Left ventricle myocardium inferior (tissue), 1 donor: ENCODE results near the gene ICAM4. TPM values are rescaled to one million over a fixed set of nuclear protein-coding genes. Genes with fewer than 3 reads are reported as not detected.

Experiments used
- DNase-seq: peaks from one replicate; pipeline ENCODE4 v3.0.0-alpha.2; 2020
- H3K27ac ChIP-seq: fragments of 200-600 bp; replicated peaks from 2 replicates; pipeline ENCODE4 v1.8.0; 2021
- H3K27me3 ChIP-seq: fragments of 200-600 bp; 2 replicates; pipeline ENCODE4 v1.8.0; 2021; ENCODE audit warnings: low read depth
- H3K36me3 ChIP-seq: fragments of 200-600 bp; 2 replicates; pipeline ENCODE4 v1.8.0; 2021
- H3K4me1 ChIP-seq: fragments of 200-600 bp; 2 replicates; pipeline ENCODE4 v1.8.0; 2021
- H3K4me3 ChIP-seq: fragments of 200-600 bp; 2 replicates; pipeline ENCODE4 v1.8.0; 2021; ENCODE audit warnings: mild to moderate bottlenecking, moderate library complexity
- H3K9me3 ChIP-seq: fragments of 200-600 bp; replicated peaks from 2 replicates; pipeline ENCODE4 v1.8.0; 2021
- intact Hi-C: fragments of 100-400 bp; cut with micrococcal nuclease; formaldehyde crosslinking; loops from one replicate; pipeline ENCODE4 v1.11.0; 2022
- total RNA-seq: library from RNA; stranded (reverse); fragmentation: NEBNext Ultra II Directional; extraction: Animal tissue kit (Norgen Biotek cat#: 25700); gene quantifications from one replicate; pipeline ENCODE4 v1.2.1, GENCODE V29; 2021
- TF ChIP-seq, protein P1 (sequence below): fragments of 200-600 bp; IDR thresholded peaks from 2 replicates; pipeline ENCODE4 v1.8.0; 2021; ENCODE audit warnings: antibody characterized with exemption, mild to moderate bottlenecking, borderline replicate concordance
- donor health status: DM: no; HTN: yes; CAD: no; lungs with severe emphysema.

Gene ICAM4
- total RNA-seq, 1 donor from 2014 or later = 0.36 TPM

DNA sequence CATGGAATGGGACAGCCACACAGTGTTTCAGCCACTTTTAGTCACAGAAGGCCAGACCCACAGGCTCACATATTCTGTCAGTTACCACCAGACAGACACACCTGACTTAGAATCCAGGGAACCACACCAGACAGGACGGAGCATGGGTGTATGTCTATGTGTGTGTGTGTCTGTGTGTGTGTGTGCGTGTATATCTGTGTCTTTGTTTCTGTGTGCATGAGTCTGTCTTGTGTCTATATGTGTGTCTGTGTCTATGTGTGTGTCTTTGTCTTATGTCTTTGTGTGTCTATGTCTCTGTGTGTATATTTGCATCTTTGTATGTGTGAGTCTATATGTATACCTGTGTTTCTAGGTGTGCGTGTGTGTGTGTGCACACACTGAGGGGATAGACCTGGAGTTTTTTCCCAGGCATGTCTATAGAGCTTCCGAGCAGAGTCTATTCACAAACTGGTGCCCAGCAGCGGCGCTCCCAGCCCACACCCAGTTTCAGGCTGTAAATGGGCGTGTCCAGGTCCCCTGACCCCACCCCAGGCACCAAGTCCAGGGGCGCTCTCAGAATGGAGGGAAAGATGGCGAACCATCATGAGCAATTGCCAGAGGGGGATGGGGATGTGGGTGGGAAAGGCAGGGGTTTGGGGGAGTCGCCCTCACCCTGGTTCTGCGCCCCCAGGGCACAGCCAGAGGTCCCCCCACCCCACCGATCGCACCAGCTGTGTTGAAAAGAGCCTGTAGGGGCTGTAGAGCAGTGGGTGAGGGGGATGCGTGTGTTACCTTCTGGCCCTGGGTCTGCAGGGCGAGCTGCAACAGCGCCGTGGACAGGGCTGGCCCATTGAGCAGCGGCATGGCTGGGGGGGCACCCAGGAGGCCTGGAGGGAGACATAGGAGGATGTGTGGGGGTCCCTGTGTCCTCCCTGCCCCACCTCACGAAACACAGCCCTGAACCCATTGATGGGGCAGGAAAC lies 35.4 kb downstream of the ICAM4 start:
- intact Hi-C loops = no loop called here
- Histone ChIP-seq H3K4me3 (no peak overlapping the region), H3K9me3 (no peaks in the 10 kb centered on the region), H3K4me1 (no peaks in the 10 kb centered on the region), H3K36me3 (peaks cover 99% of the 10 kb centered on the region), H3K27ac (no peak overlapping the region), H3K27me3 (no peaks in the 10 kb centered on the region)
- no peak for DNase-seq
- TF ChIP-seq, protein P1, sequence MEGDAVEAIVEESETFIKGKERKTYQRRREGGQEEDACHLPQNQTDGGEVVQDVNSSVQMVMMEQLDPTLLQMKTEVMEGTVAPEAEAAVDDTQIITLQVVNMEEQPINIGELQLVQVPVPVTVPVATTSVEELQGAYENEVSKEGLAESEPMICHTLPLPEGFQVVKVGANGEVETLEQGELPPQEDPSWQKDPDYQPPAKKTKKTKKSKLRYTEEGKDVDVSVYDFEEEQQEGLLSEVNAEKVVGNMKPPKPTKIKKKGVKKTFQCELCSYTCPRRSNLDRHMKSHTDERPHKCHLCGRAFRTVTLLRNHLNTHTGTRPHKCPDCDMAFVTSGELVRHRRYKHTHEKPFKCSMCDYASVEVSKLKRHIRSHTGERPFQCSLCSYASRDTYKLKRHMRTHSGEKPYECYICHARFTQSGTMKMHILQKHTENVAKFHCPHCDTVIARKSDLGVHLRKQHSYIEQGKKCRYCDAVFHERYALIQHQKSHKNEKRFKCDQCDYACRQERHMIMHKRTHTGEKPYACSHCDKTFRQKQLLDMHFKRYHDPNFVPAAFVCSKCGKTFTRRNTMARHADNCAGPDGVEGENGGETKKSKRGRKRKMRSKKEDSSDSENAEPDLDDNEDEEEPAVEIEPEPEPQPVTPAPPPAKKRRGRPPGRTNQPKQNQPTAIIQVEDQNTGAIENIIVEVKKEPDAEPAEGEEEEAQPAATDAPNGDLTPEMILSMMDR = no peak

DNA sequence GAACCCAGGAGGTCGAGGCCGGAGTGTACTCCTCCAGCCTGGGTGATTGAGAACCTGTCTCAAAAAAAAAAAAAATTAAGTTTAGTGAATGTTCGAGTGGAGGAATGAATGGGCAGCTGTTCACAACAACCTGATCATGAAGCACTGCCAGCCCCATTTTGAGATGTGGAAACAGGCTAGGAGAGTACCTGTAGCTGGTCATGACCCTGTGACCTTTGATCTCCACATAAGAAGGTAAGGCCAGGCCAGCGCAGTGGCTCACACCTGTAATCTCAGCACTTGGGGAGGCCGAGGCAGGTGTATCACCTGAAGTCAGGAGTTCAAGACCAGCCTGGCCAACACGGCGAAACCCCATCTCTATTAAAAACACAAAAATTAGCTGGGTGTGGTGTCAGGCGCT lies 39.0 kb downstream of the ICAM4 start:
- no peaks in the 10 kb centered on the region for H3K27me3 ChIP-seq
- no peak for DNase-seq
- H3K4me1 ChIP-seq = no peaks in the 10 kb centered on the region
- intact Hi-C loops = no loop called here
- H3K9me3 ChIP-seq = no peaks in the 10 kb centered on the region
- TF ChIP-seq, protein P1 = no peak
- peaks cover 100% of the 10 kb centered on the region for H3K36me3 ChIP-seq
- H3K27ac ChIP-seq = no peak overlapping the region
- H3K4me3 ChIP-seq = no peak overlapping the region

- TF ChIP-seq, protein P1 = no peak
- intact Hi-C loops = no loop called here
- no peaks in the 10 kb centered on the region for H3K27me3 ChIP-seq
- no peak overlapping the region for H3K4me3 ChIP-seq
- H3K4me1 ChIP-seq = peaks cover 13% of the 10 kb centered on the region
- DNase-seq = no peak
- no peak overlapping the region for H3K27ac ChIP-seq
- no peaks in the 10 kb centered on the region for H3K9me3 ChIP-seq
- H3K36me3 ChIP-seq = peaks cover 79% of the 10 kb centered on the region
Observed at GRCh38 chr19:10327793-10328192, 41.0 kb downstream of the ICAM4 start.

GRCh38 chr19:10328558-10329429 lies 42.0 kb downstream of the ICAM4 start:
- TF ChIP-seq, protein P1 = no peak
- Histone ChIP-seq H3K9me3 (no peaks in the 10 kb centered on the region), H3K27ac (no peak overlapping the region), H3K27me3 (no peaks in the 10 kb centered on the region), H3K4me3 (no peak overlapping the region), H3K4me1 (peaks cover 15% of the 10 kb centered on the region), H3K36me3 (peaks cover 69% of the 10 kb centered on the region)
- no peak for DNase-seq
- intact Hi-C loops = no loop called here

GRCh38 chr19:10329555-10329954 lies 42.8 kb downstream of the ICAM4 start:
- Histone ChIP-seq H3K27me3 (no peaks in the 10 kb centered on the region), H3K4me1 (peaks cover 23% of the 10 kb centered on the region), H3K36me3 (peaks cover 61% of the 10 kb centered on the region), H3K9me3 (no peaks in the 10 kb centered on the region), H3K4me3 (no peak overlapping the region), H3K27ac (no peak overlapping the region)
- intact Hi-C loops = no loop called here
- no peak for DNase-seq
- TF ChIP-seq, protein P1 = no peak
